H1 (cell line): ENCODE results near the gene HORMAD2. TPM values are rescaled to one million over a fixed set of nuclear protein-coding genes. Genes with fewer than 3 reads are reported as not detected.

Source experiments
- CHD1 ChIP-seq: IDR thresholded peaks from 2 replicates; pipeline ENCODE4 v1.6.1; 2012; ENCODE audit warnings: low read depth, low read length, improper control_type of control experiment
- HDAC2 ChIP-seq, 2 experiments: fragments of 300-600 bp in 1 of 2; sonication (generic) in 1 of 2; IDR thresholded peaks; 2 replicates each; pipeline ENCODE4 v1.6.1; 2011 to 2012; ENCODE audit warnings: low read depth in 2 of 2, low read length in 2 of 2, mild to moderate bottlenecking in 2 of 2, moderate library complexity in 2 of 2, borderline replicate concordance in 1 of 2, inconsistent platforms in 1 of 2
- JUN ChIP-seq: IDR thresholded peaks from 2 replicates; pipeline ENCODE4 v1.6.1; 2011; ENCODE audit warnings: low read depth, mild to moderate bottlenecking, improper control_type of control experiment, low read length
- KDM1A ChIP-seq: fragments of 200-600, 300-600 bp; sonication (generic); IDR thresholded peaks from 2 replicates; pipeline ENCODE4 v1.7.1; 2016; ENCODE audit warnings: mild to moderate bottlenecking, low read length, borderline replicate concordance
- NRF1 ChIP-seq: IDR thresholded peaks from 2 replicates; pipeline ENCODE4 v1.6.1; 2011; ENCODE audit warnings: mild to moderate bottlenecking, low read depth, low read length, improper control_type of control experiment
- POLR2AphosphoS5 ChIP-seq: IDR thresholded peaks from 2 replicates; pipeline ENCODE4 v1.6.1; 2011; ENCODE audit warnings: low read depth, low read length
- POU5F1 ChIP-seq: IDR thresholded peaks from 2 replicates; pipeline ENCODE4 v1.6.1; 2011; ENCODE audit warnings: low read depth, mild to moderate bottlenecking, low read length, moderate library complexity
- ZNF274 ChIP-seq: IDR thresholded peaks from 2 replicates; pipeline ENCODE4 v1.7.0; 2012; ENCODE audit warnings: low read length, borderline replicate concordance; ENCODE audit errors: extremely low read depth
- polyA plus RNA-seq, 7 experiments: library from polyadenylated mRNA; depleted of rRNA in 3 of 7; stranded (reverse) in 5 of 7; unstranded in 2 of 7; fragments of >200 nt in 5 of 7; fragments of 200-250 nt in 2 of 7; gene quantifications; 1 replicate in 5 of 7; 2 replicates in 1 of 7; 4 replicates in 1 of 7; pipeline versions ENCODE4 v1.2.1 to v1.2.3, GENCODE V29; 2011 to 2013; ENCODE audit warnings: missing spikeins in 2 of 7, mixed read lengths in 2 of 7
- total RNA-seq: library from RNA; stranded (reverse); fragmentation: NEBNext Ultra II Directional; extraction: Animal tissue kit (Norgen Biotek cat#: 25700); gene quantifications from 2 replicates; pipeline ENCODE4 v1.2.1, GENCODE V29; 2021
- TF ChIP-seq, protein P1 (sequence below): fragments of 300-600 bp; sonication (generic); IDR thresholded peaks from 2 replicates; pipeline ENCODE4 v1.7.1; 2012; ENCODE audit warnings: low read length, moderate library complexity, mild to moderate bottlenecking, inconsistent platforms; ENCODE audit not compliant: insufficient replicate concordance
- TF ChIP-seq, protein P2 (sequence below): IDR thresholded peaks from 2 replicates; pipeline ENCODE4 v1.6.1; 2012; ENCODE audit warnings: inconsistent platforms

Gene HORMAD2
- total and polyA plus RNA-seq, 2 of the 8 experiments (the other 6 are each of a cell fraction or from before 2014, with no cell fraction given), result 0.03 TPM; not detected in 1

DNA sequence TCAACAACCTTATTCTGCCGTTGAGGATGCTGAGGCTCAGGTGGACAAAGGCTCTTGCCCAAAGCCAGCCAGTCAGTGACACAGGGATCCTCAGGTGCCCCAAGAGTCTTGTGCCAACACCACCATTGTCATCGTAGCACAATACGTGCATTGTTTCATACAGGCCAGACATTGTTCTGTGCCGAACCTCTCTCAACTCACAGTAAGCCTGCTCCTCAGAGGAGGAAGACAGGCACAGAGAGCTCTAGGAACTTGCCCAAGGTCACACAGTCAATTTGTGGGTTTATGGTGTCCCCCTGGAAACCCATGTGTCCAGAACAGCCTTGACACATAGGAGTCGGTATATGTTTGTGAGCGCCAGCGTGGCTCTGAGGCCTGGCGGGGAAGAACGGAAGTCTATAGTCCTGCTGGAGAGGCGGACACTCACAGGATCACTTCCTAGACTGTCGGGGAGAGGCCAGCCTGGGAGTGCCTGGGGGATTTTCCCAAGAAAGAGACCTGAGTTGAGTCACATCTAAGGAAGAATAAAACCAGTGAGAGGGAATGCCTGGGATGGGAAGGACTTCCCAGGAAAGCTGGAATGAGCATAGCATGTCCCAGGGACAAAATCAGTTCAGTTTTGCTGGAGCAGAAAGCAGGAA lies 146.0 kb downstream of the HORMAD2 start (continued):
- TF ChIP-seq, protein P1, sequence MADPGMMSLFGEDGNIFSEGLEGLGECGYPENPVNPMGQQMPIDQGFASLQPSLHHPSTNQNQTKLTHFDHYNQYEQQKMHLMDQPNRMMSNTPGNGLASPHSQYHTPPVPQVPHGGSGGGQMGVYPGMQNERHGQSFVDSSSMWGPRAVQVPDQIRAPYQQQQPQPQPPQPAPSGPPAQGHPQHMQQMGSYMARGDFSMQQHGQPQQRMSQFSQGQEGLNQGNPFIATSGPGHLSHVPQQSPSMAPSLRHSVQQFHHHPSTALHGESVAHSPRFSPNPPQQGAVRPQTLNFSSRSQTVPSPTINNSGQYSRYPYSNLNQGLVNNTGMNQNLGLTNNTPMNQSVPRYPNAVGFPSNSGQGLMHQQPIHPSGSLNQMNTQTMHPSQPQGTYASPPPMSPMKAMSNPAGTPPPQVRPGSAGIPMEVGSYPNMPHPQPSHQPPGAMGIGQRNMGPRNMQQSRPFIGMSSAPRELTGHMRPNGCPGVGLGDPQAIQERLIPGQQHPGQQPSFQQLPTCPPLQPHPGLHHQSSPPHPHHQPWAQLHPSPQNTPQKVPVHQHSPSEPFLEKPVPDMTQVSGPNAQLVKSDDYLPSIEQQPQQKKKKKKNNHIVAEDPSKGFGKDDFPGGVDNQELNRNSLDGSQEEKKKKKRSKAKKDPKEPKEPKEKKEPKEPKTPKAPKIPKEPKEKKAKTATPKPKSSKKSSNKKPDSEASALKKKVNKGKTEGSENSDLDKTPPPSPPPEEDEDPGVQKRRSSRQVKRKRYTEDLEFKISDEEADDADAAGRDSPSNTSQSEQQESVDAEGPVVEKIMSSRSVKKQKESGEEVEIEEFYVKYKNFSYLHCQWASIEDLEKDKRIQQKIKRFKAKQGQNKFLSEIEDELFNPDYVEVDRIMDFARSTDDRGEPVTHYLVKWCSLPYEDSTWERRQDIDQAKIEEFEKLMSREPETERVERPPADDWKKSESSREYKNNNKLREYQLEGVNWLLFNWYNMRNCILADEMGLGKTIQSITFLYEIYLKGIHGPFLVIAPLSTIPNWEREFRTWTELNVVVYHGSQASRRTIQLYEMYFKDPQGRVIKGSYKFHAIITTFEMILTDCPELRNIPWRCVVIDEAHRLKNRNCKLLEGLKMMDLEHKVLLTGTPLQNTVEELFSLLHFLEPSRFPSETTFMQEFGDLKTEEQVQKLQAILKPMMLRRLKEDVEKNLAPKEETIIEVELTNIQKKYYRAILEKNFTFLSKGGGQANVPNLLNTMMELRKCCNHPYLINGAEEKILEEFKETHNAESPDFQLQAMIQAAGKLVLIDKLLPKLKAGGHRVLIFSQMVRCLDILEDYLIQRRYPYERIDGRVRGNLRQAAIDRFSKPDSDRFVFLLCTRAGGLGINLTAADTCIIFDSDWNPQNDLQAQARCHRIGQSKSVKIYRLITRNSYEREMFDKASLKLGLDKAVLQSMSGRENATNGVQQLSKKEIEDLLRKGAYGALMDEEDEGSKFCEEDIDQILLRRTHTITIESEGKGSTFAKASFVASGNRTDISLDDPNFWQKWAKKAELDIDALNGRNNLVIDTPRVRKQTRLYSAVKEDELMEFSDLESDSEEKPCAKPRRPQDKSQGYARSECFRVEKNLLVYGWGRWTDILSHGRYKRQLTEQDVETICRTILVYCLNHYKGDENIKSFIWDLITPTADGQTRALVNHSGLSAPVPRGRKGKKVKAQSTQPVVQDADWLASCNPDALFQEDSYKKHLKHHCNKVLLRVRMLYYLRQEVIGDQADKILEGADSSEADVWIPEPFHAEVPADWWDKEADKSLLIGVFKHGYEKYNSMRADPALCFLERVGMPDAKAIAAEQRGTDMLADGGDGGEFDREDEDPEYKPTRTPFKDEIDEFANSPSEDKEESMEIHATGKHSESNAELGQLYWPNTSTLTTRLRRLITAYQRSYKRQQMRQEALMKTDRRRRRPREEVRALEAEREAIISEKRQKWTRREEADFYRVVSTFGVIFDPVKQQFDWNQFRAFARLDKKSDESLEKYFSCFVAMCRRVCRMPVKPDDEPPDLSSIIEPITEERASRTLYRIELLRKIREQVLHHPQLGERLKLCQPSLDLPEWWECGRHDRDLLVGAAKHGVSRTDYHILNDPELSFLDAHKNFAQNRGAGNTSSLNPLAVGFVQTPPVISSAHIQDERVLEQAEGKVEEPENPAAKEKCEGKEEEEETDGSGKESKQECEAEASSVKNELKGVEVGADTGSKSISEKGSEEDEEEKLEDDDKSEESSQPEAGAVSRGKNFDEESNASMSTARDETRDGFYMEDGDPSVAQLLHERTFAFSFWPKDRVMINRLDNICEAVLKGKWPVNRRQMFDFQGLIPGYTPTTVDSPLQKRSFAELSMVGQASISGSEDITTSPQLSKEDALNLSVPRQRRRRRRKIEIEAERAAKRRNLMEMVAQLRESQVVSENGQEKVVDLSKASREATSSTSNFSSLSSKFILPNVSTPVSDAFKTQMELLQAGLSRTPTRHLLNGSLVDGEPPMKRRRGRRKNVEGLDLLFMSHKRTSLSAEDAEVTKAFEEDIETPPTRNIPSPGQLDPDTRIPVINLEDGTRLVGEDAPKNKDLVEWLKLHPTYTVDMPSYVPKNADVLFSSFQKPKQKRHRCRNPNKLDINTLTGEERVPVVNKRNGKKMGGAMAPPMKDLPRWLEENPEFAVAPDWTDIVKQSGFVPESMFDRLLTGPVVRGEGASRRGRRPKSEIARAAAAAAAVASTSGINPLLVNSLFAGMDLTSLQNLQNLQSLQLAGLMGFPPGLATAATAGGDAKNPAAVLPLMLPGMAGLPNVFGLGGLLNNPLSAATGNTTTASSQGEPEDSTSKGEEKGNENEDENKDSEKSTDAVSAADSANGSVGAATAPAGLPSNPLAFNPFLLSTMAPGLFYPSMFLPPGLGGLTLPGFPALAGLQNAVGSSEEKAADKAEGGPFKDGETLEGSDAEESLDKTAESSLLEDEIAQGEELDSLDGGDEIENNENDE, result no peak
- TF ChIP-seq POU5F1 (no peak), NRF1 (no peak), HDAC2 (IDR thresholded peaks at IDR 0.05; ENCODE audit: borderline replicate concordance in 1 of 2, low read depth in 2 of 2, low read length in 2 of 2) (no peak), CHD1 (no peak), JUN (no peak), ZNF274 (no peak), KDM1A (no peak), POLR2AphosphoS5 (no peak)
- TF ChIP-seq, protein P2, sequence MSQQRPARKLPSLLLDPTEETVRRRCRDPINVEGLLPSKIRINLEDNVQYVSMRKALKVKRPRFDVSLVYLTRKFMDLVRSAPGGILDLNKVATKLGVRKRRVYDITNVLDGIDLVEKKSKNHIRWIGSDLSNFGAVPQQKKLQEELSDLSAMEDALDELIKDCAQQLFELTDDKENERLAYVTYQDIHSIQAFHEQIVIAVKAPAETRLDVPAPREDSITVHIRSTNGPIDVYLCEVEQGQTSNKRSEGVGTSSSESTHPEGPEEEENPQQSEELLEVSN, result no peak
